Loucy (cell line): ENCODE results near the gene GRPR.

Experiments used
- H2AFZ ChIP-seq: fragments of 200-600 bp; sonication (generic); 2 replicates; pipeline ENCODE4 v1.6.0; 2016; ENCODE audit warnings: antibody characterized with exemption, mild to moderate bottlenecking, low read length, moderate library complexity
- H3F3A ChIP-seq: fragments of 200-600 bp; 2 replicates; pipeline ENCODE4 v1.6.0; 2016; ENCODE audit warnings: antibody characterized with exemption, low read depth, mild to moderate bottlenecking
- H3K27me3 ChIP-seq: fragments of 200-600 bp; sonication (generic); 2 replicates; pipeline ENCODE4 v1.6.1; 2014; ENCODE audit warnings: low read length, mild to moderate bottlenecking; ENCODE audit not compliant: insufficient read depth, poor library complexity, severe bottlenecking
- H3K36me3 ChIP-seq: fragments of 200-600 bp; sonication (generic); 2 replicates; pipeline ENCODE4 v1.6.1; 2016; ENCODE audit warnings: low read length; ENCODE audit not compliant: insufficient read depth
- H3K4me1 ChIP-seq: fragments of 200-600 bp; sonication (generic); 2 replicates; pipeline ENCODE4 v1.5.1; 2014; ENCODE audit warnings: low read length, mild to moderate bottlenecking; ENCODE audit not compliant: insufficient read depth, poor library complexity, severe bottlenecking
- H3K4me2 ChIP-seq: fragments of 200-600 bp; sonication (generic); 2 replicates; pipeline ENCODE4 v1.6.0; 2014; ENCODE audit warnings: antibody characterized with exemption, low read length, low read depth, mild to moderate bottlenecking; ENCODE audit not compliant: poor library complexity, severe bottlenecking
- H3K4me3 ChIP-seq: fragments of 200-600 bp; sonication (generic); 2 replicates; pipeline ENCODE4 v1.5.1; 2014; ENCODE audit warnings: low read length, mild to moderate bottlenecking, mixed read lengths; ENCODE audit not compliant: poor library complexity, severe bottlenecking
- H3K79me2 ChIP-seq: fragments of 200-600 bp; sonication (generic); 2 replicates; pipeline ENCODE4 v1.6.1; 2014; ENCODE audit warnings: low read length; ENCODE audit not compliant: insufficient read depth
- H3K9ac ChIP-seq: fragments of 200-600 bp; sonication (generic); 2 replicates; pipeline ENCODE4 v1.6.0; 2014; ENCODE audit warnings: mild to moderate bottlenecking, low read depth, low read length, moderate library complexity; ENCODE audit not compliant: poor library complexity, severe bottlenecking
- H3K9me2 ChIP-seq: fragments of 200-600 bp; sonication (generic); replicated peaks from 2 replicates; pipeline ENCODE4 v1.6.1; 2016; ENCODE audit warnings: low read depth, low read length, mixed read lengths
- H3K9me3 ChIP-seq: fragments of 200-600 bp; sonication (generic); 2 replicates; pipeline ENCODE4 v1.6.1; 2014; ENCODE audit warnings: mild to moderate bottlenecking, antibody characterized with exemption, low read length, low read depth; ENCODE audit not compliant: insufficient read depth
- H4K20me1 ChIP-seq: fragments of 200-600 bp; sonication (generic); 2 replicates; pipeline ENCODE4 v1.6.0; 2014; ENCODE audit warnings: antibody characterized with exemption, low read length, mild to moderate bottlenecking; ENCODE audit not compliant: insufficient read depth, poor library complexity, severe bottlenecking
- CTCF ChIP-seq: fragments of 200-600 bp; sonication (generic); conservative IDR thresholded peaks from 2 replicates; pipeline ENCODE4 v1.5.1; 2014; ENCODE audit warnings: mild to moderate bottlenecking, antibody characterized with exemption, low read length
- EZH2phosphoT487 ChIP-seq: fragments of 200-600 bp; IDR thresholded peaks from 2 replicates; pipeline ENCODE4 v1.6.1; 2018; ENCODE audit warnings: antibody characterized with exemption, mild to moderate bottlenecking, moderate library complexity, borderline replicate concordance

GRPR gene

GRCh38 chrX:16199343-16199742, 76.0 kb downstream of the GRPR start:
- Histone ChIP-seq H4K20me1 (no peaks in the 10 kb centered on the region), H3K36me3 (no peaks in the 10 kb centered on the region), H3K79me2 (no peaks in the 10 kb centered on the region), H3K9me3 (no peaks in the 10 kb centered on the region), H3K4me2 (no peak overlapping the region), H3K9me2 (no peaks in the 10 kb centered on the region), H3K4me3 (no peak overlapping the region), H3F3A (no peaks in the 10 kb centered on the region), H3K4me1 (no peaks in the 10 kb centered on the region), H3K27me3 (no peaks in the 10 kb centered on the region), H3K9ac (no peak overlapping the region), H2AFZ (no peak overlapping the region)
- TF ChIP-seq EZH2phosphoT487 (no peak), CTCF (no peak)

- Histone ChIP-seq H3F3A (no peaks in the 10 kb centered on the region), H4K20me1 (no peaks in the 10 kb centered on the region), H3K27me3 (no peaks in the 10 kb centered on the region), H3K4me3 (no peak overlapping the region), H3K9me2 (no peaks in the 10 kb centered on the region), H3K4me1 (no peaks in the 10 kb centered on the region), H3K79me2 (no peaks in the 10 kb centered on the region), H2AFZ (no peak overlapping the region), H3K4me2 (no peak overlapping the region), H3K9ac (no peak overlapping the region), H3K9me3 (no peaks in the 10 kb centered on the region), H3K36me3 (no peaks in the 10 kb centered on the region)
- no peak for TF ChIP-seq EZH2phosphoT487
- no peak for TF ChIP-seq CTCF
These were observed 79.6 kb downstream of the GRPR start for GRCh38 chrX:16202943-16203342.
